Kasumi-1 (cell line): Measurements from ENCODE around the gene ANKRD40CL.
"Not testable (repeated sequence)": the region's sequence is repeated elsewhere in the genome, so short reads cannot be mapped to it uniquely, and the experiment has no call there.

Source experiments
- DNase-seq, 2 experiments: peaks; one replicate each; lab custom pipeline; 2025; lab: John Stamatoyannopoulos, UW

Gene ANKRD40CL, protein sequence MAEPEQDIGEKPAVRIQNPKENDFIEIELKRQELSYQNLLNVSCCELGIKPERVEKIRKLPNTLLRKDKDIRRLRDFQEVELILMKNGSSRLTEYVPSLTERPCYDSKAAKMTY

DNA sequence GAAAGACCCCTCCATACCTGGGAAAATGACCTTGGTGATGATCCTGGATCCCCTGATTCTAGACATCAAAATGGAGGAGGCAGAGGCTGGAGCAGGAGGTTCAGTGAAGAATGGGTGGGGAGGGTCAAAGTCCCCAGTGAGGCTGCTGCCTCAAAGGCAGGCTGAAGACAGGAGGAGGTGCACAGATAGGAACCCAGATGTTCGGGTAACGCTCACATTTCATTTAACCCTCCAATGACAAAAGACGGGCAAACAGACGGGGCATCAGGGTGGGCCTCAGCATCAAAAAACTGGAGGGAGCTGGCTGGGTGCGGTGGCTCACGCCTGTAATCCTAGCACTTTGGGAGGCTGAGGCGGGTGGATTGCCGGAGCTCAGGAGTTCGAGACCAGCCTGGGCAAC lies at the start of gene ANKRD40CL:
Gene ANKRD40CL, minus strand, starts transcription at position 73 of the 400 bp plus-strand sequence. CDS start 605 bp downstream, outside the sequence.
- no peak for DNase-seq

DNA sequence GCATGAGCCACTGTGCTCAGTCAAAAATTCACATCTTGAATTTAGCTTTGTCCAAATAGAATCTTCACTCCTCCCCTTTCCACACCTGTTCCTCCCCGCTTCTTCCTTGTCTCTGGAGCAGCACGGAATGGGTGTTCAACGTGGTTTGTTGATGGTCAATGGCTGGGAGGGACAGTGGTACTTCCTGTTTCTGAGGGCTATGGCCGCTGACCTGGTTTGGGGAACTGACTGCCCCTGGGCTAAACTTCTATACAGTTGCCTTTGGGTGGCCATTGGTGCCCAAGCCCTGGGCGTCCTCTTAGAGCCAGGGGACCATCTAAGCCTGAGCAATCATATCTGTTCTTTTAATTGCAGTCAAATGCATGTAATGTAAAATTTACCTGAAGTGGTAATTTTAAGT lies 49.0 kb upstream of the ANKRD40CL start:
- DNase-seq, result no peak

GRCh38 chr17:50815400-50815799 lies 48.1 kb upstream of the ANKRD40CL start:
- peak; percentile 72 to 79 for DNase-seq

DNA sequence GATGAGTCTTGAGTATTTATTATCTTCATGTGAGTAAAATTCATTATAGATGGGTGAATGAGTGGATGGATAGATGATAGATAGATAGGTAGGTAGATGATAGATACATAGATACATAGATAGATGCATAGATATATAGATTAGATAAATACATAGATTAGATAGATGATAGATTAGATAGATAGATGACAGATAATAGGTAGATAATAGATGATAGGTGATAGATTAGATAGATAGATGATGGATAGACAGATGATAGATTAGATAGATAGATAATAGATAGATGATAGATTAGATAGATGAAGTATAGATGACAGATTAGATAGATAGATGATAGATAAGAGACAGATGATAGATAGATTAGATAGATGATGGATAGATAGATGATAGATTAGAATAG lies 46.3 kb upstream of the ANKRD40CL start:
- DNase-seq, result no peak

- DNase-seq, result no peak
Observed at GRCh38 chr17:50808888-50809287, 41.6 kb upstream of the ANKRD40CL start.

DNA sequence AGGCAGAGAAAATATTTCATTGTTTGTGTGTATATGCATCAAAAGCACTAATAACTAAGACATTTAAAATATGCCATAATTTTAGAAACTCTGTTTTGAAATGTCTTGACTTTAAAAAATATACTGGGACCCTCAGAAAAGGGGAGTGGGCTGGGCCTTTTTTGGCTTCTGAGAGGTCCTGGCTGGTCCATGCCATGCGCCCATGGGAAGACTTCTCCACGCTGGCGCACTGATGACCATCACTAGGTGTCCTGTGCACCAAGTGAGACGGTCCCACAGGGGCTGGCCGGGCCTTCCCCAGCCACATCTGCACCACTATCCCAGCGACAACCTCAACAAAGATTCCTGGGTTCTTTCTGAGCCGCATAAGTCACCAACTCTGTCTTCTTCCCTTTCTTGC lies 41.1 kb upstream of the ANKRD40CL start:
- DNase-seq, result no peak

DNA sequence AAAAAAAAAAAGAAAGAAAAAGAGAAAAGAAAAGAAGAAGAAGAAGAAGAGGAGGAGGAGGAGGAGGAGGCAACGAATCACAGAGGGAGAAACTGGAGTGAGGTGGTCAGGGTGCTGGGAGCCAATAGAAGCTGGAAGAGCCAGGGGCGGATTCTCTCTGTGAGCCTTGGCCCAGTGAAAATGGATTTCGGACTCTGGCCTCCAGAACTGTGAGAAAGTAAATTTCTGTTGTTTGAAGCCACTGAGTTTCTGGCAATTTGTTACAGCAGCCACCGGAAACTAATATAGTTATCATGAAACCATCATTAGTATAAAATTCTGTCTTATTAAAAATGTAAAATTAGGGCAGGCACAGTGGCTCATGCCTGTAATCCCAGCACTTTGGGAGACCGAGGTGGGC lies 40.4 kb upstream of the ANKRD40CL start:
- DNase-seq, result no peak

GRCh38 chr17:50807009-50807408 lies 39.7 kb upstream of the ANKRD40CL start:
- DNase-seq, result no peak

DNA sequence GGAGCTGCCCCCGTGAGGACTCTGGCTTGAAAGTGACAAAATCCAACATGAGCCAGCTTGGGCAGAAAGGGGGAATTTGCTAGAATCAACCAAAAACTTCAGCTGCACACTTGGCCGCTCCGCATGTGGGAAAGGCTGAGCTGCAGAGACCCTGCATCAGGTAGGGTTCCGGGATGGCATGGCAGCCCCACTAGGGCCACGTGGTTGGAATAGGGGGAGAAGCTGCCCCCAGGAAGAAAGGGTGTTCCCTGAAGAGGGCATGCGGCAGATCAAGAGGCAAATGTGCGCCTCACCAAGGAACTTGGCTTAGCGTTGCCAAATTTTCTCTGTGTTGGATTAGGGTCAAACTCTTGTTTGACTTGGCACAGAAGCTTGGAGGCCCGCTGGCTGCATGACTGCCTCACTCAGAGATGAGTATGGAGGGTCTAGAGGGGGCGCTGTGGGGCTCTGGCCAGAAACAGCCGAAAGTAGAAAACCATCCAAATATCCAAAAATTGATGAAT lies 38.9 kb upstream of the ANKRD40CL start:
- no peak for DNase-seq

DNA sequence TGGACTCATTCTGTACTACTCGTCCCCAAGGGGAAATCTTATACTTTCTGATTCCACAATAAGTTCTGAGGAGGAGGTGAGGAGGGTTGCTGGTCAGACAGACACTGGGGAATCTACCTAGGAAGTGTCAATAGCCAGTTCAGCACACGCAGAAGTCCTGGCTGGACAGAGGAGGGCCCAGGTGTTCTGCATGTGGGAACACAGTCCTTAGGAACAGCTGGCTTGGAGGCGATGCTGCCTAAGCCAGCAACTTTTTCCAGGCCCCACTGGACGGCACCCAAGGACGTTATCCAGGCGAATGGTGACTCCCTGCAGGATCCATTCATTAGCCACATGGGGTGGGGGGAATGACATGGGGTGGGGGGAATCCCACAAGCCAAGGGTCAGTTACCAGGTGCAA lies 38.2 kb upstream of the ANKRD40CL start:
- DNase-seq, result no peak

- not testable (repeated sequence) for DNase-seq
Observed at GRCh38 chr17:50804749-50805475, 37.6 kb upstream of the ANKRD40CL start.

GRCh38 chr17:50803676-50804075 lies 36.4 kb upstream of the ANKRD40CL start:
- DNase-seq, result no peak

- DNase-seq, result no peak
Observed at GRCh38 chr17:50802609-50803571, 35.6 kb upstream of the ANKRD40CL start.

GRCh38 chr17:50800196-50800700 lies 32.9 kb upstream of the ANKRD40CL start:
- DNase-seq, result no peak

GRCh38 chr17:50799582-50799981 lies 32.3 kb upstream of the ANKRD40CL start:
- DNase-seq, result no peak

GRCh38 chr17:50798424-50799288 lies 31.3 kb upstream of the ANKRD40CL start:
- no peak for DNase-seq

GRCh38 chr17:50797135-50797810 lies 30.0 kb upstream of the ANKRD40CL start:
- peak; percentile 64 to 65 for DNase-seq

- DNase-seq, result no peak
Observed at GRCh38 chr17:50794361-50794760, 27.0 kb upstream of the ANKRD40CL start.

- no peak for DNase-seq
Observed at GRCh38 chr17:50793007-50793406, 25.7 kb upstream of the ANKRD40CL start.

- no peak for DNase-seq
Observed at GRCh38 chr17:50792132-50792531, 24.8 kb upstream of the ANKRD40CL start.

- peak; percentile 56 to 59 for DNase-seq
Observed at GRCh38 chr17:50790618-50791017, 23.3 kb upstream of the ANKRD40CL start.
